ENCODE measurements around the gene CASKIN2.

The CASKIN2 gene, protein sequence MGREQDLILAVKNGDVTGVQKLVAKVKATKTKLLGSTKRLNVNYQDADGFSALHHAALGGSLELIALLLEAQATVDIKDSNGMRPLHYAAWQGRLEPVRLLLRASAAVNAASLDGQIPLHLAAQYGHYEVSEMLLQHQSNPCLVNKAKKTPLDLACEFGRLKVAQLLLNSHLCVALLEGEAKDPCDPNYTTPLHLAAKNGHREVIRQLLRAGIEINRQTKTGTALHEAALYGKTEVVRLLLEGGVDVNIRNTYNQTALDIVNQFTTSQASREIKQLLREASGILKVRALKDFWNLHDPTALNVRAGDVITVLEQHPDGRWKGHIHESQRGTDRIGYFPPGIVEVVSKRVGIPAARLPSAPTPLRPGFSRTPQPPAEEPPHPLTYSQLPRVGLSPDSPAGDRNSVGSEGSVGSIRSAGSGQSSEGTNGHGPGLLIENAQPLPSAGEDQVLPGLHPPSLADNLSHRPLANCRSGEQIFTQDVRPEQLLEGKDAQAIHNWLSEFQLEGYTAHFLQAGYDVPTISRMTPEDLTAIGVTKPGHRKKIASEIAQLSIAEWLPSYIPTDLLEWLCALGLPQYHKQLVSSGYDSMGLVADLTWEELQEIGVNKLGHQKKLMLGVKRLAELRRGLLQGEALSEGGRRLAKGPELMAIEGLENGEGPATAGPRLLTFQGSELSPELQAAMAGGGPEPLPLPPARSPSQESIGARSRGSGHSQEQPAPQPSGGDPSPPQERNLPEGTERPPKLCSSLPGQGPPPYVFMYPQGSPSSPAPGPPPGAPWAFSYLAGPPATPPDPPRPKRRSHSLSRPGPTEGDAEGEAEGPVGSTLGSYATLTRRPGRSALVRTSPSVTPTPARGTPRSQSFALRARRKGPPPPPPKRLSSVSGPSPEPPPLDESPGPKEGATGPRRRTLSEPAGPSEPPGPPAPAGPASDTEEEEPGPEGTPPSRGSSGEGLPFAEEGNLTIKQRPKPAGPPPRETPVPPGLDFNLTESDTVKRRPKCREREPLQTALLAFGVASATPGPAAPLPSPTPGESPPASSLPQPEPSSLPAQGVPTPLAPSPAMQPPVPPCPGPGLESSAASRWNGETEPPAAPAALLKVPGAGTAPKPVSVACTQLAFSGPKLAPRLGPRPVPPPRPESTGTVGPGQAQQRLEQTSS (N-terminal part only)

DNA sequence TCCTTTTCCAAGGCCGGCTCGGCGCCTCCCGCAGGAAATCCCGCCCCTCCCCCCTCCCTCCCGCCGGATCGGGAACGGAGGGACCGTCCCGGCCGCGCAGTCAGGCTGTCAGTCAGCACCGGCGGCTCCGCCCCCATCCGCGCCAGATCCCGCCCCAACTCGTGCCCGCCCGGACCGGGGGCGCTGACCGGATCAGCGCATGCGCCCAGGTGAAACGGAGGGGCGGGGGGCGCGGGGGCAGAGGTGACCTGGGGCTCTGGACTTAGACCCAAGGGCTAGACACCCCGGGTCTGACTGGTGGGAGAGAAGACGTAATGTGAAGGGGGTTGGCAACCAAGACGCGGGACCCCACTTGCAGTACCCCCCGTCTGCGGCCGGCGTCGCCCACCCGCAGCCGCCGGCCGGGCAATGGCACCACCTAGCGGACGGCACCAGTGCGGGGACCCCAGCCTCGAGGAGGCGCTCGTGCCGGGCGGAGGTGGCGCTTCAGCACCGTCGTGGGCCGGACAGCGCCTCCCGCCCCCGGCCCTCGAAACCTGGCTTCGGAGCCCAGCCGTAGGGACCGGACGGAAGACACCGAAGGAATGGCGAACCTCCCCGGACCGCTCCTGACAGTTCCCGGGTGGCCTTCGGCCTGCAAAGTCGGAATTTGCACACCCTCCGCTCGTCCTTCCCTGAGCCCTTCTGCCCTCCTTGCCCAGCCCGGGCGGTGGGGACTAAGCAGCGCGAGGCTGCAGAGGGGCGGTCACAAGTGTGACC is at the start of gene CASKIN2:
Gene CASKIN2 (minus strand): TSS at position 42 of the 759 bp plus-strand sequence. CDS start 1,733 bp downstream, outside the sequence.
- DNase-seq, result peak; percentile 98

DNA sequence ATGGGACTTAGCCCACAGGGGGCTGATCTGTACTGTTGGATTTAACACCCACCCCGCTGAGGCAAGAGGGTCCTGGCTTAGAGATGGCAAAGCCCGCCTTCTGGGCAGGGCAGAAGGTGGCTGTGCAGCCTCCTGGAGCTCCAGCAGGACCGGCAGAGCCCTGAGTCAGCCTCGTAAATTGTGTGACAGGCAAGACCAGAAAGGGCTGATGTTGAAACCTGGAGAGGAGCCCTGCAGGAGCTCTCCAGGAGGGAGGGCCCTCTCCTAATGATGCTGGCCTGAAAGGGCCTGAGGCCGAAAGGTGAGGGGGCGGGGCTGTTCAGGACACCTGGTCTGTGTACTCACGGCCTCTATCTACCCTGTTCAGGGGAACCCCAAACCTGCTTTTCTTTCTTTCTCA is 49.7 kb upstream of the CASKIN2 start:
- DNase-seq, result no peak

DNA sequence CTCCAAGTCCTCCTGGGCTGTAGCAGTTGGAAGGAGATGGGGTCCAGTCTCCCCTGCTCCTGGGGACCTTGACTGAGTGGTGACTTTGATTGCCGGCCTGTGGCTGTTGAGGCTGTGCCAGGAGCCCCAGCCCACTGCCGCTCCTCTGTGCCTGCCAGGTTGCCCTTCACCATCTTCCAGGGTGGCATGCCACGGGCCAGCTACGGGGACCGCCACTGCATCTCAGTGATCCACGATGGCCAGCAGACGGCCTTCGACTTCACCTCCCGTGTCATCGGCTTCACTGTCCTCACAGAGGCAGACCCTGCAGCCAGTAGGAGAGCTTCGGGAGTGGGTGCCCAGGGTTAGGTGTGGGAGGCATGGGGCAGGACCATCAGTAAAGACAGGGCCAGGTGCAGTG is 48.9 kb upstream of the CASKIN2 start:
- no peak for DNase-seq

DNA sequence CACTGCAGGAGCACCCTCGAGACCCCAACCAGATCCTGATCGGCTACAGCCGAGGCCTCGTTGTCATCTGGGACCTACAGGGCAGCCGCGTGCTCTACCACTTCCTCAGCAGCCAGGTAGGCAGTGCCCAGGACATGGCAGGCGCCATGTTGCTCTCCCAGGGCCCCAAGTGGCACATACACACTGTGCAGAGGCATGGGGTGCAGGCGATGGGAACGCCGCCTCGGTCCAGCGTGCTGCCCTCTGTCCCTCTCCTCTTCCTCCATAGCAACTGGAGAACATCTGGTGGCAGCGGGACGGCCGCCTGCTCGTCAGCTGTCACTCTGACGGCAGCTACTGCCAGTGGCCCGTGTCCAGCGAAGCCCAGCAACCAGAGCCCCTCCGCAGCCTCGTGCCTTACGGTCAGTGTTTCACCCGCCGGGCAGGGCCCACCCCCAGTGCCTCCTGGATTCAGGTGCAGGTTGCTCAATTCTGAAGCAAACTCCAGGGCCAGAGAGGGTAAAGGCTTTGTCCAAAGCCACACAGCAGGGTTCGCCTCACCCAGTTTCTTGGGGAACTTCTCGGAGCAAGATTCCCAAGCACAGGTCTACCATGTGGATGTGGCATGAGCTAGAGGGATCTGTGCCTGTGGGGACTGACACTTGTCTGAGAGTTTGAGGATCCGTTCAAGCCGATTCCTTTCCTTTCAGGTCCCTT is 47.9 kb upstream of the CASKIN2 start:
- no peak for DNase-seq

DNA sequence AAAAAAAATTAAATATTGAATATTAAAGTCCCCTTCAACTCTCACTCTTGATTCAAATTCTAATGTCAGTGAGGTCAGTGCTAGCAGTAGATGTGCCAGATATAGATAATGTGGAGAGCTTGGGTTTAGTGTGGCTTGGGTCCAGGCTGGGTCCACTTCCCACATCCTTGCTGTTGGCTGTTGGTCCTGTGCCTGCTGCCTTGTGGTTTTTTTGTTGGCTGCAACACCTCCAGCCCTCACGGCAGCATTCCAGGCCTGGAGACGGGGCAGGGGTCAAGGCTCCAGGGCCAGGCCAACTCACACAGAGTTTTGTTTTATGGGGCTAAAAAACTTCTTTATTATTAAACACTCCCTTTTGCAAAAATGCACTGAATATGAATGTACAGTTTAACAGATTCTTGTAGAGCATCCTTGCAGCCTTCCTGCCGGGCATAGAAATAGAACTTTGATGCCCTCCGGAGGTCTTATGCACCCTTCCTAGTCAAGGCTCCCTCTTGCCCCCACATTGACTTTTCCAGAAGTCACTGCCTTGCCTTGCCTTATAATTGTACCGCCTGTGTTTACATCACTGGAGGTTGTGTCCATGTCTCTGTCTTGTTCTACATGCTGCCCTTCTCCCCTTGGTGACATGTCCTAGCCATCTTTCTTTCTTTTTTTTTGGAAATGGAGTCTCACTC is 46.7 kb upstream of the CASKIN2 start:
- DNase-seq, result no peak

DNA sequence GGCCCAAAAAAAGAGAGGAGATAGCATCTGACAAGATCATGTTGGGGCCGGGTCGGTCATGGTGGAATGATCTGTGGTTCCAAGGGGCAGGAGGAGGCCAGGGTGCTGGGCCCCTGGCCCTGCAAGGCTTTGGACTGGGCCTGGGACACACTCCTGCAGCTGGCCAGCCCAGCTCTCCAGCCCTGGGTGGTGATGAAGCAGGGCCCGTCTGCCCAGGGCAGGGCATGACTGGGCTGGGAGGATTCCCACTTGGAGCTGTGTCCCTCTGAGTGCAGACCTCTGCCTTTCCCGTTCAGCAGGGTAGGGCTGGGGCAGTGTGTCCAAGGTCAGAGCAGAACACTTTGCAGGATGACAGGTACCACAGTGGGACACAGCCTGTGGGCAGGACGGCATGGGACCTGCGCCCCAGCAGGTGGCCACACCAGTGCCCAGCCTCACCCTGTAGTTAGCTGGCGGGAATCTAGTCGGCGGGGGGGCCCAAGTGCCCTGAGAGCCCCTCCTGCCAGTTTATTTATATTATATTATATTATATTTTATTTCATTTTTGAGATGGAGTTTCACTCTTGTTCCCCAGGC is 44.7 kb upstream of the CASKIN2 start:
- no peak for DNase-seq

DNA sequence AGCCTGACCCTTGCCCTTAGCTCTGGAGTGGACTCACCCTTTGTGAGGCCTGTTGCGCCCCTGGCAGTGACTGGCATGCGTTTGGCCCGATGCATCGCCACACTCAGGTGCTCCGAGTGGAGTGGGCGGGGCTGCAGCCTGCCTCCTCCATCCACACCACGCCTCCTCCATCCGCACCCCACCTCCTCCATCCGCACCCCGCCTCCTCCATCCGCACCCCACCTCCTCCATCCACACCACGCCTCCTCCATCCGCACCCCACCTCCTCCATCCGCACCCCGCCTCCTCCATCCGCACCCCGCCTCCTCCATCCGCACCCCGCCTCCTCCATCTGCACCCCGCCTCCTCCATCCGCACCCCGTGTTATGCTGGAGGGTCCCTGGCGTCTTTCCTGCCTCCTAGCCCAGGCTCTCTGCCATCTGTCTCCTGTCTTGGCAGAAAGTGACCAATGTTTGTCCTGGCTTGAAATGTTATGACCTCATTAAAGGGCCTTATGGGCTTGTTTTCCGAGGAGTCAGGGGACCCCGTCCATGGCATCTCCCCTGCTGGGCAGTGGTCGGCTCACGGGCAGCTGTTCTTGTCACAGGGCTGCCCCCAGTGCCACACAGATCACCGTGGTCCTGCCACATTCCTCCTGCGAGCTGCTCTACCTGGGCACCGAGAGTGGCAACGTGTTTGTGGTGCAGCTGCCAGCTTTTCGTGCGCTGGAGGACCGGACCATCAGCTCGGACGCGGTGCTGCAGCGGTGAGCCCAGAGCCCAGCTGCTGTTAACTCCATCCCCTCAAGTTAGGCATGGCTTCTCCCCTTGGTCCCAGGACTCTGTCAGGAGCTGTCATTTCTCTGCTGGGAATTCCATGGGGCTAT is 43.6 kb upstream of the CASKIN2 start:
- DNase-seq, result no peak

DNA sequence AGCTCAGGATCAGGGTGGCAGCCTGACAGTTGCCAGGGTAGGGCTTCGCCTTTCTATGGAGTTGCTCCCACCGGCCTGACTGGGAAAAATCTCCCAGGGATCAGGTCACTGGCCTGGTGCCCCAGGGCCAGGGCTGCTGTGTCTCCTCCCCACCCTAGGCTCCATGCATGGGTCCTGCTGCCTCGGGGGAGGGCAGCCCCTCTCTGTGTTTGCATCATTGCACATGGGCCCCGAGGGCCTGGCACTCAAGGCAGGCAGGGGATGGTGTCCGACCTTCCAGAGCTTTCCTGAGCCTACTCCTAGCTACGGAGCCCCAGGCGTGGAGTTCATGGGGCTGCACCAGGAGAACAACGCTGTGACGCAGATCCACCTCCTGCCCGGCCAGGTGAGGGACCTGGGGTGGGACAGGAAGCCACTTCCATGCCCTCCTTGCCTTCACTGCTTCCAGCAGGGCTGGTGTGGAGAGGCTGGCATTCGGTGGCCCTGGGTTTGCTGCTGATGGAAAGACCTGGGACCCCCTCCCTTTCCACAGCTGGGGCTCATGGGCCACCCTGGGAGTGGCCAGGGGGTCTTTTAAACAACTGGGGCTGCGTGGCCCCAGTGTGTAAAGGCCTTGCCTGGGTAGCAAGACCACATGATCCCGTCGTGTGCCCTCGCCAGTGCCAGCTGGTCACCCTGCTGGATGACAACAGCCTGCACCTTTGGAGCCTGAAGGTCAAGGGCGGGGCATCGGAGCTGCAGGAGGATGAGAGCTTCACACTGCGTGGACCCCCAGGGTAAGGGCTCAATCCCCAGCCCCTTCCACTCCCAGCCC is 42.7 kb upstream of the CASKIN2 start:
- no peak for DNase-seq

DNA sequence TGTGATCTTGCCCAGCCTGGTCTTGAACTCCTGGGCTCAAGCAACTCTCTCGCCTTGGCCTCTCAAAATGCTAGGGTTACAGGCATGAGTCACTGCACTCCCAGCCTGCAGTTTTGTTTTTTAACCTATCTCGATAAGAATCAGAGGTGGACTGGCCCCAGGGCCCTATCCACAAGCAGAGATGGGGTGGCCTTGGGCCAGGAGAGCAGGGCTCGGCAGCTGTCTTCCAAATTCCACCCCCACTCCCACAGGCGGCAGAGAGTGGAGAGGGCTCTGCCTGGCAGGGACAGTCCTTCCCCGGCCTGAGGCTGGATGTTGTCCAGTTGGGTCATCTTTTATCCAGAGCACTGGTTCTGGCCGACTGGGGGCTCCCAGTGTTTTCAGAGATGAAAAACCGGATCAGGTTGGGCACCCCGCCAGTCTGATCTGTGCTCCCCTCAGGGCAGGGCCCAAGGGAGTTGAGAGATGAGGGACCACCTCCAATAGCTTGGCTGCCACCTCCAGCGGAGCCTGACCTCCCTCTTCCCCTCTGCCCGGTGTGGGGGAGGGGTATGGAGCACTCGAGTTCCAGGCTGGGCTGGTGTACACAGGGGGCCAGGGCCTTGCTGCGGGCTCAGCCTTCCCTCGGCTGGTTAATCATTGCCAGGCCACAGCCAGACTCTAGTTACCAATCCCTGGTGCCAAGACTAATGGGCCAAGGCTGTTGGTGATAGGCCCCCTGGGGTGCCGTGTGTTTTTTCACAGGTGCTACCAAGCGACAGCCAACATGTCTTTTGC is 41.9 kb upstream of the CASKIN2 start:
- DNase-seq, result peak; percentile 43

DNA sequence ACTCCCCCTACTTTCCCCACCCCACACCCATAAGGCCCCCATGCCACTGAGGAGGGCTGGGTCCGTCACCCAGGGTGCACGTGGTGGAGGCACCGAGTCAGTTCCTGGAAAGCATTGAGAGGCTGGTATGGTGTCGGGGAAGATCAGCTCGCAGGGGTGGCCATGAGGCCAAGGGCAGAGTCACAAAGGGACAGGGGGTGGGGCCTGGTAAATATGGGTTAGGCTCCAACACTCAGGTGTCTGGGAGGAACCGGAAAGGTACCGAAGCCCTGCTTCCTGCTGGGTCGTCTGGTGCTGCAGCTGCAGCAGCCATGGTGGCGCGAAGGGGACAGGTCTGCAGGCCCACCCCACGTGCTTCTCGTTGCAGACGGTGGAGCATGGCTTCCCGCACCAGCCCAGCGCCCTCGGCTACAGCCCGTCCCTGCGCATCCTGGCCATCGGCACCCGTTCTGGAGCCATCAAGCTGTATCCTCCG is 40.4 kb upstream of the CASKIN2 start:
- DNase-seq, result no peak

DNA sequence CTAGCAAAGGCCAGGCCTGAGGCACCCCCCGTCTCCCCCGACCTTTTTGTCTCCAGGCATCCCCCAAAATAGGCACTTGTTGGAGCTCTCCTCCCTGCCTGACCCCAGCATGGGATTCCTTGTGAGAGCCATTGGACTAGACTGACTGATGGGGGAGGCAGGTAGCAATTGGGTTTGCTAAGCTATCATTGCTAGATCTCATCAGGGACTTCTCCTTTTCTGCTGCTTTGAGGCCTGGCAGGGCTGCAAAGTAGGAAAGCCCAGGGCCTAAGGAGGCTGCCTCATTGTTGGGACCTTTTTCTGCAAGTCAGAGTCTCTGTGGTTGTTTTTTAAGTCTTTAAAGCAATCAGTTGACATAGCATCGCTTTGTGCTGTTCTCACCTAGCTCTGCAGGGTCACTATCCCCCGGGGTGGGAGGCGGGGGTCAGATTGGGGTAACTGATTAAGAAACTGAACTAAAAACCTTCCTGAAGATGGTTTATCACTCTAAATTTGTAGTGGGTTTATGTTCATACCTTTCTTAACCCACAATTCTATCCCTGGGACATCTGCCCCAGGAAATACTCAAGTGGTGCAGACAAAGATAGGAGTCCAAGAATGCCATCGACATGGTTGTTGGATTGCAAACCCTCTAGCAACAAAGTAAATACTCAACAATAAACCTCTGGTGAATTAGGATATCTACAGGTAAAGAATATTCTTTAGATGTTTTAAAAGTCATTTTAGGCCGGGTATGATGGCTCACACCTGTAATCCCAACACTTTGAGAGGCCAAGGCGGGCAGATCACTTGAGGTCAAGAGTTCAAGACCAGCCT is 38.2 kb upstream of the CASKIN2 start:
- DNase-seq, result no peak

DNA sequence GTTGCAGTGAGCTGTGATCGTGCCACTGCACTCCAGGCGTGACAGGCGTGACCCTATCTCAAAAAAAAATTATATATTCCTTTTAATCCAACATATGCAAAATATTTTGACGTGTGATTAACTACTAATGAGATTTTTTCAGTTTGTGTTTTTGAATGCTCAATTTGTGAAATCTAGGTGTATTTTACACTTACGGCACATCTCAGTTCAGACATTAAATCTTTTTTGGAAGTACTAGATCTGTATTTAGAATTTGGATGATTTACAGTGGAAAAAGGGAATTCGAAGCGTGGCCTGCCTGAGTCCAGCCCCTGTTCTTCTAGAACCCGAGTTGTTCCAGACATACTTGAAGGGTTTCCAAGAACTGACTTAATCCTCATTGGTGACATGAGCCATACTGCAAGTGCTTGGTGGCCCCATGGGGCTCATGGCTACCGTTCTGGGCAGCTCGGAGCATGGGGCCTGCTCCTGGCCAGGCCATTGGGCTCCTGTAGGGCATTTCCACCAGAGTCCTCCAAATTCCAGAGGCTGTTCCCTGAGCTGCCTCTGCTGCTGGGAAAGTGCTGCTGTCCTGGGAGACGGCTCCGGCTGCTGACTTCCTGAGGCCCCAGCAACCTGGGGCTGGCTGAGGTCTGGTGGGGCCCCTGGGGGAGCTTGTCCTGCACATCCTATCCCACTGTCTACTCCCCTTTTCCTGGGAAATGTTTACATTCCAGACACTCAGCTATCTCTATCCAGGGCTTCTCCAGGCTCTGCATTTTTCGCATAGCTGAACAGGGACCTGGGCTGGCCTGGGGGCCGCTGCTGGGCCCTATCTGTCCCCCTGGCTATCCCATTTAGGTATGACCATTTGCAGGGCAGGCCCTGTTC is 37.3 kb upstream of the CASKIN2 start:
- no peak for DNase-seq

DNA sequence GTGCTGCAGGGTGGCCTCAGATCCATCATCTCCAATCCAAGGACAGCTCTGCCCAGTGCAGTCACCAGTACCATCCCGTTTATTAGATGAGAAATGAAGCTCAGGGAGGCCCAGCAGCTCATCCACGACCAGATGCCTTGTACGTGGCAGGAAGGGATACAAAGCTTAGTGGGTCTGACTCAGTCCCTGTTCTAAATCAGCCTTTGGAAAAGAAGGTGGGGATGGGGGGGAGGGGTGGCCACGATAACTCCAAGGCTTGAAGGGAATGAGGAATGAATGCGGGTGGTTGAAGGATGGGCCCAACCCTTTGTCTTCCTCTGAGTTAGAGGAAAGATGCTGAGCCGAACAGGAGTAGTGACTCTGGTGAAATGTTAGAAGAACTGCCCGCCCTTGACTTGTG is 35.9 kb upstream of the CASKIN2 start:
- DNase-seq, result no peak

DNA sequence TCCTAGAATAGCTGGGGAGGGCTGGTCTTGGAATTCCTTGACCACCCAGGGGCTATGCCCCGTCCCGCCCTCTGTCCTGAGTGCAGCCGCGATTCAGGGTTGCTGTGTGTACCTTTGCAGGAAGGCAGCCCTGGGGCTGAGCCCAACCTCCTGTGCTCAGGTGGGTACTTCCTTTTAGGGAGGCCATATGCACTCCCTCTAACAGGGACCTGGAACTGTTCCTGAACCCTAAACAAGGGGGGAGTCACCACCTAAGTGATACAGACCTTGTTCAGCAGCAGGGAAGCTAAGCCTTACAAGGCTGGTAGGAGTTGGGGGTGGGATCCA is 34.8 kb upstream of the CASKIN2 start:
- no peak for DNase-seq

DNA sequence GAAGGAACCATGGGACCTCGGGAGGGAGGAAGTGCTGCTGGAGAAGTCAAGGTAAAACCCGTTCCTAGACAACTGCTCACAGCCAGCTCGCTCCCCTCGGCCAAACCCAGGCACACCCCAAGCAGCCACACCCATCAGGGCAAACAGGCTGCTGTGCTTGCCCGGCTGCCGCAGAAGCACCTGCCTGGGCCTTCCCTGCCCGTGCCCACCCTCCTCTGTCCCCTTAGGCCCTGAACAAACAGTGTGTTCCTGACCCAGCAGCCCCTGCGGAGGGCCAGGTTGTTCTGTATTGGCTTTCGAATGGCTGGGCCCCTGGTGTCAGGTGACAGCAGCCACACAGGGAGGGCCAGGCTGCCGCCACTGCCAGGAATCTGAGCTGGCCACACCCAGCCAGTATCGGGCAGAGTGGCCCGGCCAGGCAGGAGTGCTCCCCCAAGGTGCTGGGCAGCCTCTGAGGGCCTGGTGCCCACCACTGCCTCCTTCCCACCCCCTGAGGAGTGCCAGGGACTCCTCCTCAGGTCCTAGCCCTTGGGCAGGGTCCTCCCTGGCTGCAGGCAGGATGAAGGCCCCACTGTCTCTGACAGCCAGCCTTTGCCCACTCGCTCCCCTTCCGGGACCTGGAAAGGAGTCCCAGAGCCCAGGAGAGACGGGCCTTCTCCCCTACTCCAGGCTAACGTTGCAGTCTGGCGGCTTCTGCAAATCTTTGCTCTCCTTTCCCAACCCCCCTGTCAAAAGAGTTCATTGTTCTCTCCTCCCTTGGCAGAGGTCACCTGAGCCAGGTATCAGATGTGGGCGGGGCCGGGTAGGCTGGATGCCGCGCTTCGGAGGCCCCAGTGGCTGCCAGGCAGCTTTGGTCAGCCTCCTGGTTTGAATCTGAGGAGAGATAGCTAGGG is 34.2 kb upstream of the CASKIN2 start:
- DNase-seq, result no peak

All from right hindlimb (tissue), 1 donor.